Measurements from ENCODE around the gene ATP2C2.
A peak's percentile ranks its signal among the peaks of the same experiment; 100 is the strongest.

ATP2C2 gene

GRCh38 chr16:84502075-84502474 is 133.7 kb downstream of the ATP2C2 start:
- no peak for DNase-seq

GRCh38 chr16:84502581-84502980 is 134.2 kb downstream of the ATP2C2 start:
- DNase-seq: no peak

GRCh38 chr16:84503751-84504395 is 135.5 kb downstream of the ATP2C2 start:
- DNase-seq: peak; percentile 27

GRCh38 chr16:84504420-84505248 is 136.3 kb downstream of the ATP2C2 start, which contains the start of gene MEAK7:
Gene MEAK7, minus strand, starts transcription at chr16:84504659. Its CDS starts 6,573 bp downstream, at chr16:84498086.
- peak; percentile 99 for DNase-seq

GRCh38 chr16:84505249-84506187 is 137.2 kb downstream of the ATP2C2 start:
- DNase-seq: no peak

- no peak for DNase-seq
These were observed 139.0 kb downstream of the ATP2C2 start for GRCh38 chr16:84507011-84507982.

GRCh38 chr16:84508502-84508901 is 140.2 kb downstream of the ATP2C2 start:
- DNase-seq: no peak

GRCh38 chr16:84509032-84509950 is 141.0 kb downstream of the ATP2C2 start:
- DNase-seq: no peak

GRCh38 chr16:84511180-84511800 is 143.0 kb downstream of the ATP2C2 start:
- DNase-seq: peak; percentile 82

GRCh38 chr16:84511831-84512230 is 143.5 kb downstream of the ATP2C2 start:
- no peak for DNase-seq

- DNase-seq: peak; percentile 86
These were observed 144.8 kb downstream of the ATP2C2 start for GRCh38 chr16:84513123-84513522.

GRCh38 chr16:84513666-84514065 is 145.3 kb downstream of the ATP2C2 start:
- DNase-seq: no peak

All from fibroblast of skin of right quadriceps (primary cell).